GM12878 (cell line): ENCODE results near the gene FGF10. TPM values are rescaled to one million over a fixed set of nuclear protein-coding genes. Genes with fewer than 3 reads are reported as not detected.

ENCODE experiments used
- ATAC-seq: fragments of 200-7000 bp; cut with Tn5 transposase; 3 replicates; pipeline ENCODE4 v1.9.1; 2020; ENCODE audit warnings: mild to moderate bottlenecking, moderate library complexity
- BruUV-seq: library from RNA; stranded (reverse); fragments of 400-500 nt; replicated peaks from 2 replicates; lab custom pipeline; 2021; lab: Mats Ljungman, UMichigan
- CTCF ChIA-PET: fragments of 300-600 bp; sonication (Branson Sonifier 250); formaldehyde crosslinking; extraction: SDS; loops from one replicate; lab custom pipeline; 2021; ENCODE audit warnings: inconsistent platforms; lab: Yijun Ruan, JAX
- POLR2A ChIA-PET: fragments of 350-600 bp; formaldehyde crosslinking; extraction: SDS; loops from one replicate; lab custom pipeline; 2021; ENCODE audit warnings: inconsistent platforms; lab: Charles Lee
- RAD21 ChIA-PET: fragments of 300-600 bp; sonication (Branson Sonifier 250); formaldehyde crosslinking; loops from one replicate; lab custom pipeline; 2023; ENCODE audit warnings: antibody characterized with exemption; ENCODE audit not compliant: unreplicated experiment; lab: Charles Lee
- SMC1A ChIA-PET: fragments of 300-600 bp; sonication (Branson Sonifier 250); formaldehyde crosslinking; loops from one replicate; lab custom pipeline; 2023; ENCODE audit not compliant: unreplicated experiment, uncharacterized antibody; lab: Charles Lee
- DNase-seq: peaks from one replicate; pipeline ENCODE4 v3.0.0-alpha.2; 2011; ENCODE audit warnings: low read depth, low spot score
- FAIRE-seq: peaks from 3 replicates; lab custom pipeline; 2011; peaks lifted over from hg19 to GRCh38; lab: Jason Lieb, UNC
- H2AFZ ChIP-seq: 2 replicates; pipeline ENCODE4 v1.6.0; 2011; ENCODE audit warnings: low read depth, low read length, control low read depth; ENCODE audit not compliant: control insufficient read depth
- H3K27ac ChIP-seq: 2 replicates; pipeline ENCODE4 v1.5.1; 2011; ENCODE audit warnings: control low read depth; ENCODE audit not compliant: control insufficient read depth, insufficient read depth
- H3K27me3 ChIP-seq, 2 experiments: replicated peaks in 1 of 2; 2 replicates each; pipeline versions ENCODE4 v1.6.0 to v1.6.1; 2011; ENCODE audit warnings: low read length in 1 of 2; ENCODE audit not compliant: control insufficient read depth in 2 of 2, insufficient read depth in 2 of 2
- H3K36me3 ChIP-seq, 2 experiments: 2 replicates each; pipeline ENCODE4 v1.5.1; 2011; ENCODE audit warnings: low read length in 1 of 2; ENCODE audit not compliant: control insufficient read depth in 2 of 2, insufficient read depth in 2 of 2
- H3K4me1 ChIP-seq: 2 replicates; pipeline ENCODE4 v1.6.1; 2011; ENCODE audit warnings: mild to moderate bottlenecking, low read length, moderate library complexity, mixed read lengths; ENCODE audit not compliant: control insufficient read depth, insufficient read depth
- H3K4me2 ChIP-seq: 2 replicates; pipeline ENCODE4 v1.6.0; 2011; ENCODE audit warnings: control low read depth; ENCODE audit not compliant: control insufficient read depth, insufficient read depth
- H3K4me3 ChIP-seq: fragments of 200-600 bp; sonication (generic); 2 replicates; pipeline ENCODE4 v1.5.1; 2016
- H3K79me2 ChIP-seq: 2 replicates; pipeline ENCODE4 v1.6.0; 2011; ENCODE audit warnings: low read length; ENCODE audit not compliant: control insufficient read depth, insufficient read depth
- H3K9ac ChIP-seq: 2 replicates; pipeline ENCODE4 v1.8.0; 2011; ENCODE audit warnings: low read length, control low read depth, mixed read lengths; ENCODE audit not compliant: control insufficient read depth, insufficient read depth
- H3K9me3 ChIP-seq: replicated peaks from 3 replicates; pipeline ENCODE4 v1.5.1; 2011; ENCODE audit warnings: mild to moderate bottlenecking, low read length; ENCODE audit not compliant: control insufficient read depth, insufficient read depth
- H4K20me1 ChIP-seq: 2 replicates; pipeline ENCODE4 v1.6.0; 2011; ENCODE audit not compliant: control insufficient read depth, insufficient read depth
- ATF7 ChIP-seq: fragments of 450-650 bp; IDR thresholded peaks from 2 replicates; pipeline ENCODE4 v1.6.1; 2016; ENCODE audit warnings: low read depth, mild to moderate bottlenecking
- CHD2 ChIP-seq: IDR thresholded peaks from 2 replicates; pipeline ENCODE4 v1.6.1; 2011; ENCODE audit warnings: low read depth, low read length, improper control_type of control experiment, borderline replicate concordance
- EGR1 ChIP-seq, 2 experiments: IDR thresholded peaks; 1 replicate in 1 of 2; 2 replicates in 1 of 2; pipeline ENCODE4 v1.6.1; 2011 to 2012; ENCODE audit warnings: low read depth in 2 of 2, low read length in 2 of 2, borderline replicate concordance in 1 of 2, mild to moderate bottlenecking in 1 of 2, moderate library complexity in 1 of 2
- GABPA ChIP-seq: IDR thresholded peaks from 2 replicates; pipeline ENCODE4 v1.6.1; 2014; ENCODE audit warnings: antibody characterized with exemption, low read depth, mild to moderate bottlenecking, inconsistent platforms
- MLLT1 ChIP-seq: fragments of 450-650 bp; IDR thresholded peaks from 2 replicates; pipeline ENCODE4 v1.6.1; 2016; ENCODE audit warnings: mild to moderate bottlenecking
- MYB ChIP-seq: fragments of 150-350 bp; IDR thresholded peaks from 2 replicates; pipeline ENCODE4 v1.6.1; 2014; ENCODE audit warnings: mild to moderate bottlenecking, low read depth, low read length, borderline replicate concordance
- PKNOX1 ChIP-seq: fragments of 450-650 bp; IDR thresholded peaks from 2 replicates; pipeline ENCODE4 v1.6.1; 2016; ENCODE audit warnings: mild to moderate bottlenecking
- PML ChIP-seq: IDR thresholded peaks from 2 replicates; pipeline ENCODE4 v1.6.1; 2012; ENCODE audit warnings: low read length, inconsistent platforms
- RFX5 ChIP-seq: IDR thresholded peaks from 2 replicates; pipeline ENCODE4 v1.6.1; 2011; ENCODE audit warnings: low read depth, low read length, improper control_type of control experiment
- SIN3A ChIP-seq: IDR thresholded peaks from 2 replicates; pipeline ENCODE4 v1.6.1; 2012; ENCODE audit warnings: low read depth, low read length, improper control_type of control experiment
- ZBTB40 ChIP-seq: fragments of 450-650 bp; IDR thresholded peaks from 2 replicates; pipeline ENCODE4 v1.6.1; 2016; ENCODE audit warnings: mild to moderate bottlenecking, moderate library complexity, borderline replicate concordance
- WGBS: methylation state at CpG from one replicate; pipeline ENCODE4 v1.1.6; 2016; ENCODE audit warnings: low lambda C conversion rate; ENCODE audit not compliant: insufficient replicate concordance, insufficient coverage; ENCODE audit errors: missing lambda C conversion rate; 5-methylcytosine and 5-hydroxymethylcytosine counted together
- in situ Hi-C: fragments of 300-500 bp; cut with MboI; formaldehyde crosslinking; loops from 9 replicates; pipeline ENCODE4 v1.14.3; 2018; ENCODE audit warnings: mixed read lengths
- intact Hi-C: fragments of 100-400 bp; cut with micrococcal nuclease; formaldehyde crosslinking; loops from one replicate; pipeline ENCODE4 v1.14.2; 2022; ENCODE audit not compliant: unreplicated experiment
- polyA plus RNA-seq, 11 experiments: library from polyadenylated mRNA; depleted of rRNA in 4 of 11; unstranded in 6 of 11; stranded (reverse) in 5 of 11; fragments of >200 nt; fragmentation: Nextera tagmentation in 4 of 11; fragmentation: Illumina TruSeq in 1 of 11; extraction: Ambion mirVana in 4 of 11; extraction: Trizol in 1 of 11; gene quantifications; 1 replicate in 1 of 11; 2 replicates in 10 of 11; pipeline versions ENCODE4 v1.2.1 to v1.2.3, GENCODE V29; 2011 to 2016; ENCODE audit warnings: inconsistent platforms in 2 of 11, missing spikeins in 2 of 11, low read depth in 1 of 11
- total RNA-seq, 4 experiments: library from RNA; depleted of rRNA in 3 of 4; stranded (reverse); fragments of >200 nt in 3 of 4; fragmentation: Illumina TruSeq in 1 of 4; extraction: Trizol in 1 of 4; gene quantifications; 2 replicates each; pipeline versions ENCODE4 v1.2.1 to v1.2.3, GENCODE V29; 2013 to 2021

FGF10 gene
- total and polyA plus RNA-seq, 10 of the 15 experiments (the other 5 are each of a cell fraction or from before 2014, with no cell fraction given), result not detected

- no peak for TF ChIP-seq PKNOX1
- no peak for TF ChIP-seq MLLT1
- no peak for TF ChIP-seq MYB
- no peak for TF ChIP-seq PML
Measured at GRCh38 chr5:44402084-44402483, 12.9 kb upstream of the FGF10 start (continued).

GRCh38 chr5:44401611-44402010, 12.4 kb upstream of the FGF10 start:
- H3K27me3 ChIP-seq, result no peaks in the 10 kb centered on the region
- H3K9ac ChIP-seq, result no peak overlapping the region
- H3K36me3 ChIP-seq, result no peaks in the 10 kb centered on the region
- no peaks in the 10 kb centered on the region for H3K9me3 ChIP-seq
- no peak for TF ChIP-seq SIN3A
- no peak for TF ChIP-seq ZBTB40
- TF ChIP-seq GABPA, result no peak
- TF ChIP-seq ATF7, result no peak
- TF ChIP-seq CHD2, result no peak
- no peak for TF ChIP-seq EGR1 (IDR thresholded peaks at IDR 0.05; ENCODE audit: borderline replicate concordance in 1 of 2, low read depth in 2 of 2, low read length in 2 of 2)
- no peak for TF ChIP-seq RFX5
- RAD21 ChIA-PET, result no interaction called here
- CTCF ChIA-PET, result interaction anchor here (1.0 kb wide), 1 partner anchor 69 kb away, joined by 3 read pairs; no protein-coding TSS in a partner anchor
- intact Hi-C loops (no loop called here), in situ Hi-C loops (no loop called here)
- H3K4me3 ChIP-seq, result no peak overlapping the region
- SMC1A ChIA-PET, result no interaction called here
- POLR2A ChIA-PET, result no interaction called here
- no peak for DNase-seq
- no peaks in the 10 kb centered on the region for H4K20me1 ChIP-seq
- H3K4me2 ChIP-seq, result no peak overlapping the region
- FAIRE-seq, result no peak
- H3K4me1 ChIP-seq, result no peaks in the 10 kb centered on the region
- ATAC-seq, result no peak
- no peaks in the 10 kb centered on the region for H3K79me2 ChIP-seq
- BruUV-seq, result no TSS peak
- H2AFZ ChIP-seq, result no peak overlapping the region
- 23% methylated on average over 4 of the region's 4 CpGs for WGBS
- H3K27ac ChIP-seq, result no peak overlapping the region
